HCT116 (cell line): ENCODE results near the gene DYNC2H1.

Source experiments
- CEBPB ChIP-seq: IDR thresholded peaks from 2 replicates; pipeline ENCODE4 v1.6.1; 2012; ENCODE audit warnings: low read depth
- CTCF ChIP-seq, 3 experiments: fragments of 200-600 bp in 1 of 3; sonication (generic) in 1 of 3; IDR thresholded peaks in 2 of 3; conservative IDR thresholded peaks in 1 of 3; 2 replicates each; pipeline ENCODE4 v1.5.1; 2012 to 2017; ENCODE audit warnings: low read depth in 2 of 3, low read length in 2 of 3, antibody characterized with exemption in 1 of 3, borderline replicate concordance in 1 of 3, control low read depth in 1 of 3, mild to moderate bottlenecking in 1 of 3, mixed read lengths in 1 of 3, mixed run types in 1 of 3, moderate library complexity in 1 of 3; ENCODE audit not compliant: insufficient read depth in 1 of 3
- EZH2phosphoT487 ChIP-seq: fragments of 200-600 bp; IDR thresholded peaks from 2 replicates; pipeline ENCODE4 v1.6.1; 2018; ENCODE audit warnings: antibody characterized with exemption, borderline replicate concordance
- POLR2A ChIP-seq: IDR thresholded peaks from 2 replicates; pipeline ENCODE4 v1.7.0; 2011; ENCODE audit warnings: borderline replicate concordance; ENCODE audit not compliant: insufficient read depth, insufficient read length; ENCODE audit errors: extremely low read depth
- POLR2AphosphoS5 ChIP-seq: IDR thresholded peaks from 2 replicates; pipeline ENCODE4 v1.6.1; 2011; ENCODE audit warnings: mild to moderate bottlenecking, low read depth, low read length, moderate library complexity
- REST ChIP-seq: IDR thresholded peaks from 2 replicates; pipeline ENCODE4 v1.6.1; 2012; ENCODE audit warnings: low read depth
- SRF ChIP-seq: IDR thresholded peaks from 2 replicates; pipeline ENCODE4 v1.6.1; 2012; ENCODE audit warnings: low read depth
- TF ChIP-seq, protein P1 (sequence below): IDR thresholded peaks from 2 replicates; pipeline ENCODE4 v1.6.1; 2012
- TF ChIP-seq, protein P2 (sequence below): IDR thresholded peaks from 2 replicates; pipeline ENCODE4 v1.6.1; 2012

DNA sequence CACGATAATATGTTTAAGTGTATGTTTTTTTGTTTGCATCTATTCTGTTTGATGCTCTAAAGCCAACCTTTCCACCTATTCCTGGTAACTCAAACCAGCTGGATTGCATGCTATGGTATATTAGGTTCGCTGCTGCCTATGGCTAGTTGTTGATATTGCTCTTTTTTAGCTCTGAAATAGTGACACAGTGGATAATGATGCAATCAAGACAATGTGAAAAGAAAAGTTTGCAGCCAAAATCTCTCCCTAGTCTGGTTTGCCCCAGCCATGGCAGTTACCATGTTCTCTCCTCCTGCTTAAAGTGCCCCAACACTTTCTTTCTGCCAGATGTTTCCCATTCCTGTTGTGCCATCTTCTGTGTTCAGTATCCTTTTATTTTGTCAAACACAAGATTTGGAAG, 269.7 kb downstream of the DYNC2H1 start:
- TF ChIP-seq CTCF (IDR thresholded peaks at IDR 0.05 in 2 of 3, conservative IDR thresholded peaks at IDR 0.05 in 1 of 3; ENCODE audit: borderline replicate concordance in 1 of 3, insufficient read depth in 1 of 3, low read depth in 2 of 3, low read length in 2 of 3), result no peak
- TF ChIP-seq, protein P1, sequence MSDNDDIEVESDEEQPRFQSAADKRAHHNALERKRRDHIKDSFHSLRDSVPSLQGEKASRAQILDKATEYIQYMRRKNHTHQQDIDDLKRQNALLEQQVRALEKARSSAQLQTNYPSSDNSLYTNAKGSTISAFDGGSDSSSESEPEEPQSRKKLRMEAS, result no peak
- no peak for TF ChIP-seq REST
- TF ChIP-seq EZH2phosphoT487, result no peak
- no peak for TF ChIP-seq POLR2AphosphoS5
- no peak for TF ChIP-seq POLR2A
- TF ChIP-seq, protein P2, sequence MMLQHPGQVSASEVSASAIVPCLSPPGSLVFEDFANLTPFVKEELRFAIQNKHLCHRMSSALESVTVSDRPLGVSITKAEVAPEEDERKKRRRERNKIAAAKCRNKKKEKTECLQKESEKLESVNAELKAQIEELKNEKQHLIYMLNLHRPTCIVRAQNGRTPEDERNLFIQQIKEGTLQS, result no peak
- no peak for TF ChIP-seq SRF
- no peak for TF ChIP-seq CEBPB
